Islet precursor cell (in vitro differentiated cells): ENCODE measurements around the gene TRIM54.
"Not testable (repeated sequence)": the region's sequence is repeated elsewhere in the genome, so short reads cannot be mapped to it uniquely, and the experiment has no call there.

Experiments used
- DNase-seq: peaks from one replicate; pipeline ENCODE4 v3.0.0-alpha.2; 2018

The TRIM54 gene

DNA sequence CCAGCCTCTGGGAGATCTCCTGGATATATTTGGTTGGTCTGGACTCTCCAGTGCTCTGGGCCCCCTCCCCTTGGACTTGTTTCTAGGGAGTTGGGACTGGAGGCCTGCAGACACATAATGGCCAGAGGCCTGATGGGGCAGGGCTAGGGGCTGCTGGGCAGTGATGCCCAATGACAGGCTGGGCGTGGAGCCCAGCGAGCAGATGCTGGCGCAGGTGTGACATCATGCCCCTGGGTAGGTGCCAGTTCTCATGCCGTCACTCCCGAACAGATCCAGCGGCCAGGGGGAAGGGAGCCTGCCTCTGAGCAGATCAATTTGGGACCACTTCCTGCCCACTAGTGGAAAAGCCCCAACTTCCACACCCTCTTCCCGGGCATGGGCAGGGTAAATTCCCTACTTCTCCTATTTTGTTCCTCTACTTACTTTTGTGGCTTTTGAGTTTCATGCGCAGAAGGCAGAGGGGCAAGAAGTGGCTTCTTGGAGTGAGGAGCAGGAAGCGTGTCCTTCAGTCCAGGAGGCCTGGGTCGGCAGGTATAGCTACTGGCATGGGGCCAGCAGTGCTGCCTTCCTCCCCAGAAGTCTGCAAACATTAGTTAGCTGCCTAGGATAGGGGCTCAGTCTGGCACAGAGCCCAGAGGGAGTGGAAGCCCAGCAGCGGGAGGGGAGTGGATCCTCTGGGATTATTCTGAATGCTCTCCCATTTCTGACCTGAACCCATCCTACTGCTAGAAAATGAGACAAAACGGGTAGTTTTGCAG is 34.6 kb downstream of the TRIM54 start:
- no peak for DNase-seq

DNA sequence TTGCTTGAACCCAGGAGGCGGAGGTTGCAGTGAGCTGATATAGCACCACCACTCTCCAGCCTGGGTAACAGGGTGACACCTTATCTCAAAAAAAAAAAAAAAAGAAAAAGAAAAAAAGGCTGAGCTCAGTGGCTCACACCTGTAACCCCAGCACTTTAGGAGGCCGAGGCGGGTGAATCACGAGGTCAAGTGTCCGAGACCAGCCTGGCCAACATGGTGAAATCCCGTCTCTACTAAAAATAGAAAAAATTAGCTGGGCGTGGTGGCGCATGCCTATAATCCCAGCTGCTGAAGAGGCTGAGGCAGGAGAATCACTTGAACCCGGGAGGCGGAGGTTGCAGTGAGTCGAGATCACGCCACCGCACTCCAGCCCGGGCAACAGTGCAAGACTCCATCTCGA is 37.6 kb downstream of the TRIM54 start:
- DNase-seq, result not testable (repeated sequence)

DNA sequence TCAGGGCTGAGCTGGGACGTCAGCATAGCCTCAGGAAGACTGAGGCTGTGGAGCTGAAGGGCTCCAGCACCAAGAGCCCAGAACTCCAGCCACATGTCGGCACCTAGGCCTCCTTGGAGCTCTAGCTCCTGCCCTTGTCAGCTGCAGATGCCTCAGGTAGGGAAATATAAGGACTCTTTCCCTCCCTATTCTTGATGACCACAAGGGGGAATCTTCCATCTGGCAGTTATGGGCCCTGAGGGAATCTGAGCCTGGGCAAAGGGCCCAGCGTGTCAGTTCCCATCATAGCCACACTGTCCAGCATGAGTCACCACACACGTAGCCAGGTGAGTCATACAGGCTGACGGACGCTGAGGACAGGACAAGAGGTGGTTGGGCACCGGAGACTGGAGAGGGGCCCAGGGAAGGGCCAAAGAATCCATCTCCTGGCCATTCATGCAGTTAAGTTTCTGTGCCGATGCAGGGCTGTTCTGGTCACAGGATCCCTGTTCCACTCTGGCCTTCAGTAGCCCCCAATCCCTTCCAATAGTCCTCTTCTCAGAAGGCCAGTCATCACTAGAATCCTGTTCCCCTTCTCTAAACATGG is 38.8 kb downstream of the TRIM54 start:
- DNase-seq, result peak; percentile 99

- no peak for DNase-seq
Measured at GRCh38 chr2:27322301-27322765, 40.1 kb downstream of the TRIM54 start.

DNA sequence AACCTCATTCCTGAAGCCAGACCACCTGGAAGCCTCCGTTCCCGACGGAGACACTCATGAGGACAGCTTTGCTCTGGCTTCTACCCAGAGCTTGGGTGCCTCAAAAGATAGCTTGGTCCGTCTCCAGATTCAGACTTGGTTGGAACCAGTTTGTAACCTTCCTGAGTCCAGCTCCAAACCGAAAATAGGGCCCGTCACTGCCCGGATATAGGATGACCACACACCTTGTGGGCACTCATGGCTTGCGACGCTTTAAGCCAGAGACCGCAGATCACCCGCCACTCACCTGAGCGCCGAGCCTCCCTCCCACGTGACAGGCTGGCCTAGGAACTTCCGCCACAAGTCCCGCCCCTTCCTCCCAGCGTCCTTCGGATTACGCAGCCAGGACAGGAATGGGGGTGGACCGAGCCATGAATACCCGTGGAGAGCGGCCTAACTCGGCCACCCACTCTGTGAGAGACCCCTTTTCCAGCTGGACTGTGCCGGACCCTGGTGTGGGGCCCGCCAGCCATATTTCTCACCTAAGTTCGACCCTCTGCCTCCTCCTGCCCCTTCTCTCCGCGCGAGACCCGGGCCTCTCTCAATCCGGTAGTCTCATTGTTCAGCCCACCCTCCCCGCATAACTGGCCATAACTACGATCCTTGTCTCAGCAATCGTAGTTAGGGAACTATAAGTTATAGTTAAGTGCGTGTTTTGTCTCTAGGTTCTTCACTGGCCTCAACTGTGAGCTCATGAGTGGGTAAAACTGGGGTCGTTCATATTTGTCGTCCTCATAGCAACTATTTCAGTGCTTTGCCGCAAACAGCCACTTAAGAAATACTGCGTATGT is 40.8 kb downstream of the TRIM54 start, which contains the start of gene MPV17:
Gene MPV17 (minus strand): TSS at position 332 of the 830 bp plus-strand sequence. CDS start 580 bp downstream, outside the sequence.
- peak; percentile 97 for DNase-seq

GRCh38 chr2:27323596-27324285 is 41.5 kb downstream of the TRIM54 start:
- no peak for DNase-seq

- DNase-seq, result no peak
Measured at GRCh38 chr2:27324720-27325119, 42.5 kb downstream of the TRIM54 start.

DNA sequence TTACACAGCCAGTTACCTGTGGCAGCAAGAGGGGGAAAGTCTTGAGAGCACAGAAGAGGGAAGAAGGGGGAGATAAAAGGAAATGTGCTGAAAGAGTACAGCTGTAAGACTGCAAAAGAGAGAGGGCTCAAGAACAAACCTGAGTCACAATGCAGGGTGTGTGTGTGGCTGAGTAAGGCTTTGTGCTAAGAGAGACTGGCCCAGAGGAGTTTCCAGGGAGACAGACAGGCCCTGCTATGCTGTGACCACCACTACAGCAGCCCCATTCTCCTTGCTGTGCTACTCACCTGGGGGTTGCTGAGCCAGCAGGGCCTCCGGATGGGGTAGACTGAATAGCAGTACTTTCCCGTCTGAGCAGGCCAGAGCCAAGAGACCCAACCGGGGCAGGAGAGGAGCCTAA is 53.1 kb downstream of the TRIM54 start:
- no peak for DNase-seq

DNA sequence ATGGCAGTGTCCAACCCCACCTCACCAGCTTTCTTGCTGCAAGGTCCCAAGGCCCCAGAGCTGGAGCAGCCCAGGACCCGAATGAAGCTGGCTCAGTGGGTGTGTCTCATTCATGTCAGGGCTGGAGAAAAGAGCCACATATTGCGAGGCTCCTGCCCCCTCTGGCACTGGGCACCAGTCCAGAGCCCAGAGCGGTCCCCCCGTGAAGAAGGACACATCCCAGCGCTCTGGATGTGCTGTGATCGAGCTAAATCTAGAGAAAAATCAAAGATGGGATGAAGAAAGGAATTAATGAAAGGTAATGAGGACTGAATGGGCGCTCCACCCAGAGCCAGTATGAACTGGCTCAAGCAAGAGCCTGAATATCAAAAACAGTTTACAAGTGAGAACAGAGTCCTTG is 53.9 kb downstream of the TRIM54 start:
- DNase-seq, result no peak

- DNase-seq, result no peak
Measured at GRCh38 chr2:27347641-27348040, 65.4 kb downstream of the TRIM54 start.

GRCh38 chr2:27350106-27350693 is 68.0 kb downstream of the TRIM54 start:
- DNase-seq, result no peak

GRCh38 chr2:27351802-27352598 is 69.8 kb downstream of the TRIM54 start:
- DNase-seq, result no peak

GRCh38 chr2:27353386-27353761 is 71.1 kb downstream of the TRIM54 start:
- not testable (repeated sequence) for DNase-seq

DNA sequence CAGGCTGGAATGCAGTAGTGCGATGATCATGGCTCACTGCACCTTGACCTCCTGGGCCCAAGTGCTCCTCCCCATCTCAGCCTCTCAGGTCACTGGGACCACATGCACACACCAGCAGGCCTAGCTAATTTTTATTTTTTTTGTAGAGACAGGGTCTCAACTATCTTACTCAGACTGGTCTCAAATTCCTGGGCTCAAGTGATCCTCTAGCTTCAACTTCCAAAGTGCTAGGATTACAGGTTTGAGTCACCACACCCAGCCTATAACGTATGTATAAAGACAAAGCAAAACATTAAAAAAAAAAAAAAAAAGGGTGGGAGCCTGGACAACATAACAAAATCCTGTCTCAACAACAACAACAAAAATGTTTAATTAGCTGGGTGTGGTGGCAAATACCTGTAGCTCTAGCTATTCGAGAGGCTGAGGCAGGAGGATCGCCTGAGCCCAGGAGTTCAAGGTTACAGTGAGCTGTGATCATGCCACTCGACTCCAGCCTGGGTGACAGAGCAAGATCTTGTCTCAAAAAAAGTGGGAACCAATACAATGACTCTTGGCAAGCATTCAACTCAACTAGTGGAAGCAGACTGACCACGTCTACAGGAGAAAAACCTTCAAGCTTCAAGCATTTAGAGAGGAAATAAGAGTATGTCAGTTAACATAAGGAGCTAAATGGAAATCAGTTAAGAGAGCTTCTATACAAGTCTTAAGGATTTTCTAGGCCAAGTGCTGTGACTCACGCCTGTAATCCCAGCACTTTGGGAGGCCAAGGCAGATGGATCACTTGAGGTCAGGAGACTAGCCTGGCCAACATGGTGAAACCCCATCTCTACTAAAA is 71.8 kb downstream of the TRIM54 start:
- DNase-seq, result no peak

DNA sequence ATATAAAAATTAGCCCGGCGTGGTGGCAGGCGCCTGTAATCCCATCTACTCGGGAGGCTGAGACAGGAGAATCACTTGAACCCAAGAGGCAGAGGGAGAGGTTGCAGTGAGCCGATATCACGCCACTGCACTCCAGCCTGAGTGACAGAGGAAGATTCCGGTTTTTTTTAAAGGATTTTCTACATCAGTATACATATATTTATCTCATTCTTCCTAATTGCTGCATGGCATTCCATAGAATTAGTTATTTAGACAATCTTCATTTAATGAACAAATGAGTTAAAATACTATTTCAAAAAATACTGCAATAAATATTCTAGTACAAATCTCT is 72.3 kb downstream of the TRIM54 start:
- DNase-seq, result no peak

DNA sequence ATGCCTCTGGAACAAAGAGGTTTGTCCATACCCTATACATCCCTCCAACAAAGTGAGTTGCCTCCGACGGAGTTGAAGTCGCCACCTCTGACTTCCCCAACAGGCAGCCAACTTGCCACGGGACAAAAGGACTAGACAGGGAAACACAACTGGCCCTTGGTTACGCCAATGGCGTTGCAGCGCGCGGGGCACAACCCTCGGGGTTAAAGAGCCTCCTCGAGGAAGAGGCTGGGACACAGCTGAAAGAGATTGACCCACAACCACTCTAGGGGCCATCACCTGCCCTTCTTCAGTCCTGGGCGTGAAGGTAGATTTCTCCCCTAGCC is 73.8 kb downstream of the TRIM54 start:
- DNase-seq, result peak; percentile 85

- DNase-seq, result peak; percentile 99
Measured at GRCh38 chr2:27356382-27357181, 74.4 kb downstream of the TRIM54 start, which contains the start of gene GTF3C2. GTF3C2 (minus strand) TSS chr2:27356764; CDS start chr2:27343554, 13,210 bp downstream.
